HG03139 (cell line): ENCODE data around the gene ANO1.

ENCODE experiments used
- ATAC-seq: cut with Tn5 transposase; IDR thresholded peaks from one replicate; pipeline ENCODE4 v1.9.1; 2021; ENCODE audit not compliant: unreplicated experiment

The ANO1 gene

GRCh38 chr11:70133771-70134335, 55.7 kb downstream of the ANO1 start:
- ATAC-seq = no peak

- no peak for ATAC-seq
These were observed 56.4 kb downstream of the ANO1 start for GRCh38 chr11:70134490-70134889.

GRCh38 chr11:70135142-70135541, 57.0 kb downstream of the ANO1 start:
- no peak for ATAC-seq

- ATAC-seq = no peak
These were observed 57.5 kb downstream of the ANO1 start for GRCh38 chr11:70135625-70136059.

GRCh38 chr11:70137383-70137782, 59.3 kb downstream of the ANO1 start:
- ATAC-seq = no peak

GRCh38 chr11:70138403-70138802, 60.3 kb downstream of the ANO1 start:
- no peak for ATAC-seq

- no peak for ATAC-seq
These were observed 61.8 kb downstream of the ANO1 start for GRCh38 chr11:70139785-70140410.

GRCh38 chr11:70140711-70141485, 62.8 kb downstream of the ANO1 start:
- ATAC-seq = no peak

- no peak for ATAC-seq
These were observed 63.5 kb downstream of the ANO1 start for GRCh38 chr11:70141486-70142220.

GRCh38 chr11:70142221-70142875, 64.2 kb downstream of the ANO1 start:
- no peak for ATAC-seq

- ATAC-seq = no peak
These were observed 66.1 kb downstream of the ANO1 start for GRCh38 chr11:70144262-70144661.

- ATAC-seq = no peak
These were observed 67.0 kb downstream of the ANO1 start for GRCh38 chr11:70145071-70145470.

GRCh38 chr11:70145841-70146240, 67.7 kb downstream of the ANO1 start:
- ATAC-seq = no peak

GRCh38 chr11:70146299-70146698, 68.2 kb downstream of the ANO1 start:
- no peak for ATAC-seq

GRCh38 chr11:70146895-70147520, 68.9 kb downstream of the ANO1 start:
- no peak for ATAC-seq

- ATAC-seq = no peak
These were observed 69.6 kb downstream of the ANO1 start for GRCh38 chr11:70147668-70148067.

GRCh38 chr11:70151671-70152070, 73.6 kb downstream of the ANO1 start:
- ATAC-seq = no peak

GRCh38 chr11:70153133-70153727, 75.1 kb downstream of the ANO1 start:
- no peak for ATAC-seq

GRCh38 chr11:70155386-70155785, 77.3 kb downstream of the ANO1 start:
- ATAC-seq = no peak
